ENCODE data around the gene ACOX2. TPM values are rescaled to one million over a fixed set of nuclear protein-coding genes. Genes with fewer than 3 reads are reported as not detected.

ACOX2 gene
- polyA plus RNA-seq, 2 of the 4 experiments (the other 2 are of a cell fraction): 4.8 to 23.2 TPM

DNA sequence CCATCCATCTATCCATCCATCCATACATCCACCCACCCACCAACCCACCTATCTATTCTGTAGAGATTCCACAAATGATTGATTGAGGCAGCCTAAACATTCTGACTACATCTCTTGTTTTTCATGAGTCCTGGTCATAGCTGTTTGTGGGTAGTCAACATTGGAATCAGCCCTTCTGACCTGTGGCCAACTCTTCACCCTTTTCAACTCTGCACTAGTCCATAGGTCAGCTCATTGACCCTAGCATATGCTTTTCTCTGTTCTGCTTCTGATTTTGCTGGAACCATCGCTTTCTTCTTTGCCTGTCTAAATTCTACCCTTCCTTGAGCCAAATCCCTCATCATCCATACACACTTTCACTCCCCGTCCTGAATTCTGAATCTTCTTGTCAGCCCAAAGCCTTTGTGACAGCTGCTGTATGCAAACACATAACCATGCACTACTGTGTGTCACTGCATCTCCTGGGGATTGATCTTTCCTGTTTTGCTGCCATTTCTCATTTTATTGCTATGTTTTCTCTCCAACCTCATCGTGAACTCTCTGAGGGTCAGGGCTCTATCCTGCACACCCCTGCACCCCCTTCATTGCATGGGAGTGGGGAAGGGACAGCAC lies 61.9 kb downstream of the ACOX2 start:
- Histone ChIP-seq H3K27ac (peak overlapping the region in 1 of 2 experiments; percentile 94; a peak in 3 of 6 replicates), H3K4me1 (peaks cover 45% of the 10 kb centered on the region), H3K4me2 (no peak overlapping the region), H3K9me3 (peaks cover 6% of the 10 kb centered on the region; the same call in 2 of the 3 replicates), H3K4me3 (no peak overlapping the region)
- ATAC-seq (no peak), FAIRE-seq (no peak), DNase-seq (ENCODE audit: low read depth in 1 of 2, low spot score in 1 of 2) (no peak)
- ChIA-PET POLR2A (no interaction called here), CTCF (interaction anchor here (1.7 to 3.9 kb wide), 3 partner anchors 11 to 16 kb away, joined by 4 to 22 read pairs (median 6); no protein-coding TSS in a partner anchor)
- WGBS (ENCODE audit: missing lambda C conversion rate): 76% methylated on average over 3 of the region's 3 CpGs
- TF ChIP-seq, protein P1, sequence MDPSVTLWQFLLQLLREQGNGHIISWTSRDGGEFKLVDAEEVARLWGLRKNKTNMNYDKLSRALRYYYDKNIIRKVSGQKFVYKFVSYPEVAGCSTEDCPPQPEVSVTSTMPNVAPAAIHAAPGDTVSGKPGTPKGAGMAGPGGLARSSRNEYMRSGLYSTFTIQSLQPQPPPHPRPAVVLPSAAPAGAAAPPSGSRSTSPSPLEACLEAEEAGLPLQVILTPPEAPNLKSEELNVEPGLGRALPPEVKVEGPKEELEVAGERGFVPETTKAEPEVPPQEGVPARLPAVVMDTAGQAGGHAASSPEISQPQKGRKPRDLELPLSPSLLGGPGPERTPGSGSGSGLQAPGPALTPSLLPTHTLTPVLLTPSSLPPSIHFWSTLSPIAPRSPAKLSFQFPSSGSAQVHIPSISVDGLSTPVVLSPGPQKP (IDR thresholded peaks at IDR 0.05; ENCODE audit: low read depth, low read length): no peak
- TF ChIP-seq, protein P2, sequence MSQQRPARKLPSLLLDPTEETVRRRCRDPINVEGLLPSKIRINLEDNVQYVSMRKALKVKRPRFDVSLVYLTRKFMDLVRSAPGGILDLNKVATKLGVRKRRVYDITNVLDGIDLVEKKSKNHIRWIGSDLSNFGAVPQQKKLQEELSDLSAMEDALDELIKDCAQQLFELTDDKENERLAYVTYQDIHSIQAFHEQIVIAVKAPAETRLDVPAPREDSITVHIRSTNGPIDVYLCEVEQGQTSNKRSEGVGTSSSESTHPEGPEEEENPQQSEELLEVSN (IDR thresholded peaks at IDR 0.05; ENCODE audit: borderline replicate concordance, low read depth): no peak
- TF ChIP-seq MYC (IDR thresholded peaks at IDR 0.05; ENCODE audit: borderline replicate concordance, low read length) (no peak), HOXB13 (CRISPR knock-in tag; IDR thresholded peaks at IDR 0.05; ENCODE audit: low read depth) (no peak), FOXS1 (CRISPR knock-in tag; IDR thresholded peaks at IDR 0.05) (no peak), HEYL (CRISPR knock-in tag; IDR thresholded peaks at IDR 0.05) (no peak), NR3C1 (IDR thresholded peaks at IDR 0.05) (no peak), CBX8 (IDR thresholded peaks at IDR 0.05) (no peak), TFCP2L1 (CRISPR knock-in tag; IDR thresholded peaks at IDR 0.05) (no peak)
- TF ChIP-seq, protein P3, sequence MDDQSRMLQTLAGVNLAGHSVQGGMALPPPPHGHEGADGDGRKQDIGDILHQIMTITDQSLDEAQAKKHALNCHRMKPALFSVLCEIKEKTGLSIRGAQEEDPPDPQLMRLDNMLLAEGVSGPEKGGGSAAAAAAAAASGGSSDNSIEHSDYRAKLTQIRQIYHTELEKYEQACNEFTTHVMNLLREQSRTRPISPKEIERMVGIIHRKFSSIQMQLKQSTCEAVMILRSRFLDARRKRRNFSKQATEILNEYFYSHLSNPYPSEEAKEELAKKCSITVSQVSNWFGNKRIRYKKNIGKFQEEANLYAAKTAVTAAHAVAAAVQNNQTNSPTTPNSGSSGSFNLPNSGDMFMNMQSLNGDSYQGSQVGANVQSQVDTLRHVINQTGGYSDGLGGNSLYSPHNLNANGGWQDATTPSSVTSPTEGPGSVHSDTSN (IDR thresholded peaks at IDR 0.05): no peak
- TF ChIP-seq, protein P4, sequence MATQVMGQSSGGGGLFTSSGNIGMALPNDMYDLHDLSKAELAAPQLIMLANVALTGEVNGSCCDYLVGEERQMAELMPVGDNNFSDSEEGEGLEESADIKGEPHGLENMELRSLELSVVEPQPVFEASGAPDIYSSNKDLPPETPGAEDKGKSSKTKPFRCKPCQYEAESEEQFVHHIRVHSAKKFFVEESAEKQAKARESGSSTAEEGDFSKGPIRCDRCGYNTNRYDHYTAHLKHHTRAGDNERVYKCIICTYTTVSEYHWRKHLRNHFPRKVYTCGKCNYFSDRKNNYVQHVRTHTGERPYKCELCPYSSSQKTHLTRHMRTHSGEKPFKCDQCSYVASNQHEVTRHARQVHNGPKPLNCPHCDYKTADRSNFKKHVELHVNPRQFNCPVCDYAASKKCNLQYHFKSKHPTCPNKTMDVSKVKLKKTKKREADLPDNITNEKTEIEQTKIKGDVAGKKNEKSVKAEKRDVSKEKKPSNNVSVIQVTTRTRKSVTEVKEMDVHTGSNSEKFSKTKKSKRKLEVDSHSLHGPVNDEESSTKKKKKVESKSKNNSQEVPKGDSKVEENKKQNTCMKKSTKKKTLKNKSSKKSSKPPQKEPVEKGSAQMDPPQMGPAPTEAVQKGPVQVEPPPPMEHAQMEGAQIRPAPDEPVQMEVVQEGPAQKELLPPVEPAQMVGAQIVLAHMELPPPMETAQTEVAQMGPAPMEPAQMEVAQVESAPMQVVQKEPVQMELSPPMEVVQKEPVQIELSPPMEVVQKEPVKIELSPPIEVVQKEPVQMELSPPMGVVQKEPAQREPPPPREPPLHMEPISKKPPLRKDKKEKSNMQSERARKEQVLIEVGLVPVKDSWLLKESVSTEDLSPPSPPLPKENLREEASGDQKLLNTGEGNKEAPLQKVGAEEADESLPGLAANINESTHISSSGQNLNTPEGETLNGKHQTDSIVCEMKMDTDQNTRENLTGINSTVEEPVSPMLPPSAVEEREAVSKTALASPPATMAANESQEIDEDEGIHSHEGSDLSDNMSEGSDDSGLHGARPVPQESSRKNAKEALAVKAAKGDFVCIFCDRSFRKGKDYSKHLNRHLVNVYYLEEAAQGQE (IDR thresholded peaks at IDR 0.05): no peak
- TF ChIP-seq, protein P5, sequence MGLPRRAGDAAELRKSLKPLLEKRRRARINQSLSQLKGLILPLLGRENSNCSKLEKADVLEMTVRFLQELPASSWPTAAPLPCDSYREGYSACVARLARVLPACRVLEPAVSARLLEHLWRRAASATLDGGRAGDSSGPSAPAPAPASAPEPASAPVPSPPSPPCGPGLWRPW (IDR thresholded peaks at IDR 0.05): no peak

DNA sequence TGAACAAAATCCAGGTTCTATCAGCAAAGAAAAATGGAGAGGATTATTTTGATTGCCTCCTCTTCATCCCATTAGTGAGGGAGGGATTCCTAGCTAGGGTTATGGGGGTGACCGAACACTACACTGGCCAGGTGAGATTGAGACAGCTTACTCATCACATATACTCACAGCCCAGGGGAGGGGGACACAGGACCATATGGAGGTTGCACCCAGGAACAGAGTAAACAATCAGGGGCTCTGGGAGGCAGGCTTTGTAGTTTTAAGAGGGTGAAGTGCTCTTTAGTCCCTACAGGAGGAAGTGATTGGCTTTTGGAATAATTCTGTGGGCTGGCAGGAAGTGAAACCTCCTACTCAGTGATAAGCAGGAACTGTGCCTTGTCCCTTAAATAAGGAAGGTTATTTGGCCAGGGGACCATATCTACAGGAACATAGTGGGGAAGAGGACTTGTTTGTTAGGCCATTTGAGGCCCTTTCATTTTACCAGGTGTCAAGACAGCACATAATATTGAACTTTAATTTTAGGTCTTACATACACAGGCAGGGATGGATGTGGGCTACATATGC lies 62.6 kb downstream of the ACOX2 start:
- no peak for DNase-seq (ENCODE audit: low read depth in 1 of 2, low spot score in 1 of 2)
- Histone ChIP-seq H3K4me2 (no peak overlapping the region), H3K4me3 (no peak overlapping the region), H3K9me3 (peaks cover 6% of the 10 kb centered on the region; the same call in 2 of the 3 replicates), H3K27ac (peak overlapping the region in 1 of 2 experiments; percentile 94; a peak in 4 of 6 replicates), H3K4me1 (peaks cover 51% of the 10 kb centered on the region)
- no peak for ATAC-seq
- ChIA-PET POLR2A (no interaction called here), CTCF (interaction anchor here (1.0 to 3.9 kb wide), 3 partner anchors 11 to 18 kb away, joined by 3 to 22 read pairs (median 4); partner anchors contain the start of gene KCTD6)
- no peak for FAIRE-seq
- WGBS (ENCODE audit: missing lambda C conversion rate): 100% methylated on average over 1 of the region's 1 CpG
- TF ChIP-seq CHD4 (IDR thresholded peaks at IDR 0.05; ENCODE audit: borderline replicate concordance) (no peak), ZSCAN20 (CRISPR knock-in tag; IDR thresholded peaks at IDR 0.05) (no peak), HOXA7 (CRISPR knock-in tag; IDR thresholded peaks at IDR 0.05) (no peak), EHF (CRISPR knock-in tag; IDR thresholded peaks at IDR 0.05) (no peak), MAZ (IDR thresholded peaks at IDR 0.05; ENCODE audit: borderline replicate concordance, low read depth, low read length) (no peak), KDM1A (IDR thresholded peaks at IDR 0.05; ENCODE audit: low read depth) (no peak), CEBPB (IDR thresholded peaks at IDR 0.05) (no peak), RARB (CRISPR knock-in tag; IDR thresholded peaks at IDR 0.05) (no peak), PHF8 (IDR thresholded peaks at IDR 0.05; ENCODE audit: borderline replicate concordance, low read depth) (no peak), RFX5 (IDR thresholded peaks at IDR 0.05) (no peak), MYC (IDR thresholded peaks at IDR 0.05; ENCODE audit: borderline replicate concordance, low read length) (no peak)
- TF ChIP-seq, protein P6, sequence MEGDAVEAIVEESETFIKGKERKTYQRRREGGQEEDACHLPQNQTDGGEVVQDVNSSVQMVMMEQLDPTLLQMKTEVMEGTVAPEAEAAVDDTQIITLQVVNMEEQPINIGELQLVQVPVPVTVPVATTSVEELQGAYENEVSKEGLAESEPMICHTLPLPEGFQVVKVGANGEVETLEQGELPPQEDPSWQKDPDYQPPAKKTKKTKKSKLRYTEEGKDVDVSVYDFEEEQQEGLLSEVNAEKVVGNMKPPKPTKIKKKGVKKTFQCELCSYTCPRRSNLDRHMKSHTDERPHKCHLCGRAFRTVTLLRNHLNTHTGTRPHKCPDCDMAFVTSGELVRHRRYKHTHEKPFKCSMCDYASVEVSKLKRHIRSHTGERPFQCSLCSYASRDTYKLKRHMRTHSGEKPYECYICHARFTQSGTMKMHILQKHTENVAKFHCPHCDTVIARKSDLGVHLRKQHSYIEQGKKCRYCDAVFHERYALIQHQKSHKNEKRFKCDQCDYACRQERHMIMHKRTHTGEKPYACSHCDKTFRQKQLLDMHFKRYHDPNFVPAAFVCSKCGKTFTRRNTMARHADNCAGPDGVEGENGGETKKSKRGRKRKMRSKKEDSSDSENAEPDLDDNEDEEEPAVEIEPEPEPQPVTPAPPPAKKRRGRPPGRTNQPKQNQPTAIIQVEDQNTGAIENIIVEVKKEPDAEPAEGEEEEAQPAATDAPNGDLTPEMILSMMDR (IDR thresholded peaks at IDR 0.05): no peak
- TF ChIP-seq, protein P4 (IDR thresholded peaks at IDR 0.05): no peak
